GM12801 (cell line): ENCODE data around the gene KLF15.

Source experiments
- CTCF ChIP-seq: IDR thresholded peaks from one replicate; pipeline ENCODE4 v1.5.1; 2011; ENCODE audit warnings: control low read depth; ENCODE audit not compliant: insufficient read length; ENCODE audit errors: extremely low read depth

Gene KLF15

GRCh38 chr3:126337980-126338651, 19.1 kb downstream of the KLF15 start:
- no peak for TF ChIP-seq CTCF

- TF ChIP-seq CTCF: no peak
Measured at GRCh38 chr3:126329927-126330725, 27.1 kb downstream of the KLF15 start.

GRCh38 chr3:126326629-126327028, 30.6 kb downstream of the KLF15 start:
- no peak for TF ChIP-seq CTCF

GRCh38 chr3:126322181-126322967, 34.8 kb downstream of the KLF15 start:
- TF ChIP-seq CTCF: no peak

GRCh38 chr3:126321490-126321889, 35.7 kb downstream of the KLF15 start:
- TF ChIP-seq CTCF: no peak

- no peak for TF ChIP-seq CTCF
Measured at GRCh38 chr3:126320517-126321293, 36.5 kb downstream of the KLF15 start.

GRCh38 chr3:126319701-126320295, 37.4 kb downstream of the KLF15 start:
- no peak for TF ChIP-seq CTCF
